Measurements from ENCODE around the gene PLCB1. TPM values are rescaled to one million over a fixed set of nuclear protein-coding genes. Genes with fewer than 3 reads are reported as not detected.
"Not testable (repeated sequence)": the region's sequence is repeated elsewhere in the genome, so short reads cannot be mapped to it uniquely, and the experiment has no call there.

Gene PLCB1
- total RNA-seq, 1 experiment from 2014 or later, result 14.9 TPM

DNA sequence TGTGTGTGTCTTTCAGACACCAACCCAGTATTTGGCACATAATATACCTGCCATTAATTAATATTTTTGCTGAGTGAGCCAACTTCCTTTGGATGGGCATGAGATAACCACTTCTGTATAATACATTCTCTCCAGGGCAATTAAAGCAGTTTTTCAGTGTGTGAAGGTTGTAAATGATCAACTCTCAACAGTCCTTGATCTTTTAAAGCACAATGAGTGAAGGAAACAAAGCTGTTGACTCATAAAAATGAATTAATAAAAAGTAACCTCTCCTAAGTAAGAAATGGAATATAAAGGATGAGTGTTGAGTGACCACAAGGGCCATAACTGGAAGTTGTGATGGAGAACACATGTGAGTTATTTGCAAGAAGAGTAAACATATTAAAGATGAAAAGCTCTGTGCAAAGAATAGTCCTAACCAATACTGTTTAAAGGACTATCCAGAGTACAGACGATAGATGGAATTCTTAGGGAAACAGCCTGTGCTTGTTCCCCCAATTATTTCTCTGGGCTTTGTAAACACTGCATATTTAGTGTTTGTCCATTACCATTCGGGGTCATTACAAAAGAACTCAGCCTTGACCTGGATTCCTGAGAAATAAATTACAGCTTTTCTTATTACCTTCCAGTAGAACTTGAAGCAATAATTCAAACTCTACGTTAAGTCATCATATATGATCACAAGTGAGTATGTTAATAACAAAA is 446.2 kb downstream of the PLCB1 start:
- in situ Hi-C loops (cut with HindIII; ENCODE audit: low pct_unique_long_range_greater_than_20kb, low sequenced_read_pairs), result no loop called here
- DNase-seq (ENCODE audit: low read depth, low spot score), result no peak

GRCh38 chr20:8579035-8579434 is 447.0 kb downstream of the PLCB1 start:
- in situ Hi-C loops (cut with HindIII; ENCODE audit: low pct_unique_long_range_greater_than_20kb, low sequenced_read_pairs), result no loop called here
- DNase-seq (ENCODE audit: low read depth, low spot score), result no peak

- no peak for DNase-seq (ENCODE audit: low read depth, low spot score)
- in situ Hi-C loops (cut with HindIII; ENCODE audit: low pct_unique_long_range_greater_than_20kb, low sequenced_read_pairs), result no loop called here
Measured at GRCh38 chr20:8581446-8582183, 449.5 kb downstream of the PLCB1 start.

DNA sequence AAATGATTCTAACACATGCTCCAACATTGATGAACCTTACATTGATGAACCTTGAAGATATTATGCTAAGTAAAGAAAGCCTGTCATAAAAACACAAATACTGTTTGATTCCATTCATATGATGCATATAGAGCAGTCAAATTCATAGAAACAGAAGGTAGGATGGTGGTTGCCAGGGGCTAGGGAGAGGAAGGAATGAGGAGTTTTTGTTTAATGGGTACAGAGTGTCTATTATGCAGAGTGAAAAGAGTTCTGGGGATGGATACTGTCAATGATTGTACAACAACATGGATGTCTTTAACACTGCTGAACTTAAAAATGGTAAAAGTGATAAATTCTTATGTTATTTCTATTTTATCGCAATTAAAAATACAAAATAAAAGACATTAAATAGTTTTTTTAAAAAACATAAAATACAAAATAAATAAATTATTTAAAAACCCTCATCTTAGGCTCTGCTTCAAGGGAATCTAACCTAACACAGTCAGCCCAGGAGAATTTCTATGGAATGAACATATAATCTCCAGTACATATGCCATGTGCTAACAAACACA is 451.0 kb downstream of the PLCB1 start:
- in situ Hi-C loops (cut with HindIII; ENCODE audit: low pct_unique_long_range_greater_than_20kb, low sequenced_read_pairs), result no loop called here
- no peak for DNase-seq (ENCODE audit: low read depth, low spot score)

GRCh38 chr20:8583566-8584043 is 451.5 kb downstream of the PLCB1 start:
- in situ Hi-C loops (cut with HindIII; ENCODE audit: low pct_unique_long_range_greater_than_20kb, low sequenced_read_pairs), result no loop called here
- DNase-seq (ENCODE audit: low read depth, low spot score), result no peak

DNA sequence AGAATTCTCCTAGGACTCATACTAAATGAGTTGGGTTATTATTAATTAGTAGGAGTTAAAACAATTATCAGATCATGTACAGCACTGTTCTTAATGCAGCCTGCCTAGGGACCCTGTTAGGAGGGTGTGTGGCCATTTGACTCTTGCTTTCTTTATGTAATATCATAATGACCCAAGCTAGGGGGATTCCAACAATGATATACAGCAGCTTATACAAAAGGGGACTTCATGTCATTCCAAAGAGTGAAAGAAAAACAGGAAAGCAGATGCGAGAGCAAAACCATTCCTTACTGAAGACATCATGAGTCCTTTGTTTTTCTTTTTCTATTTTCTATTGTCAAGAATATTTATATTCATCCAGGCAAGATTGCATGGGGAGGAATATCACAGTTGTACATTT is 455.2 kb downstream of the PLCB1 start:
- DNase-seq (ENCODE audit: low read depth, low spot score), result no peak
- in situ Hi-C loops (cut with HindIII; ENCODE audit: low pct_unique_long_range_greater_than_20kb, low sequenced_read_pairs), result no loop called here

- no peak for DNase-seq (ENCODE audit: low read depth, low spot score)
- in situ Hi-C loops (cut with HindIII; ENCODE audit: low pct_unique_long_range_greater_than_20kb, low sequenced_read_pairs), result no loop called here
Measured at GRCh38 chr20:8587810-8588209, 455.7 kb downstream of the PLCB1 start.

GRCh38 chr20:8589956-8590355 is 457.9 kb downstream of the PLCB1 start:
- in situ Hi-C loops (cut with HindIII; ENCODE audit: low pct_unique_long_range_greater_than_20kb, low sequenced_read_pairs), result no loop called here
- DNase-seq (ENCODE audit: low read depth, low spot score), result no peak

- in situ Hi-C loops (cut with HindIII; ENCODE audit: low pct_unique_long_range_greater_than_20kb, low sequenced_read_pairs), result not testable (repeated sequence)
Measured at GRCh38 chr20:8600910-8601541, 469.0 kb downstream of the PLCB1 start.

GRCh38 chr20:8601542-8601912 is 469.5 kb downstream of the PLCB1 start:
- no peak for DNase-seq (ENCODE audit: low read depth, low spot score)
- in situ Hi-C loops (cut with HindIII; ENCODE audit: low pct_unique_long_range_greater_than_20kb, low sequenced_read_pairs), result no loop called here

More at GRCh38 chr20:8600910-8601541, 469.0 kb downstream of the PLCB1 start:
- peak; percentile 13 for DNase-seq (ENCODE audit: low read depth, low spot score)

GRCh38 chr20:8602389-8603116 is 470.5 kb downstream of the PLCB1 start:
- no peak for DNase-seq (ENCODE audit: low read depth, low spot score)
- in situ Hi-C loops (cut with HindIII; ENCODE audit: low pct_unique_long_range_greater_than_20kb, low sequenced_read_pairs), result no loop called here

DNA sequence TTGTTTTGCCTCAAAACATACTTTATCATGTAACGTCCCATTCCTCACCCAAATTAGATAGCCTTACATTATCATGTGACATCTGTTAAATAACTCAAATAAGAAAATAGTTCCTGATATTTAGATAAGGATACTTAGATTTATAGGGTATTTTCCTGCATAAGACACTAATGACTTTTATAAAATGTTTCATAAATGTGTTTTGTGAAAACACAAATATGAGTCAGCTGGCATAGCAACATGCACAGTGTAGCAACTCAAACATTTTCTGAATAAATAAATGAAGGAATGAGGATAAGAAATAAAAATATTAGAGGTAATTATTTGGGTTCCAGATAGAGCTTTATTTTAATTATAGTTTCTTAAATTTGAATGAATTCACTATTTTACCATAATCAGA is 476.4 kb downstream of the PLCB1 start:
- DNase-seq (ENCODE audit: low read depth, low spot score), result no peak
- in situ Hi-C loops (cut with HindIII; ENCODE audit: low pct_unique_long_range_greater_than_20kb, low sequenced_read_pairs), result no loop called here

DNA sequence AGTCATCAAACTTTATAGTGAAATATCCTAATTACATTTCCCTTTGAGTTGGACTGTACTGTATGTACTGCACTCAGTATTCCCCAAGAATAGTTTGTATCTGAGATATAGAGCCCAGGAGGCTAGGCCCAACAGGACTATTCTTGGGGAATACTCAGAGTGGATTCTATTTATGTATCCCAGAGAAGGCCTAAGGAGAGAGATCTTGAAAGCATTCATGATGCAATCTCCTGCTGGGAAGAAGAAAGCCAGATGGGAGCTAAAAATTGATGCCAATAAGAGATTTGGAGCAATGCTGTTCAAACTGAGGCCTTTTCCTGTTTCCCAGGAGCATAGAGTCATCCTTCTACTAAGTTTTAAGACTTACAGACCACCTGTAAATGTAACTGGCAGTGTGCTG is 484.7 kb downstream of the PLCB1 start:
- no peak for DNase-seq (ENCODE audit: low read depth, low spot score)
- in situ Hi-C loops (cut with HindIII; ENCODE audit: low pct_unique_long_range_greater_than_20kb, low sequenced_read_pairs), result no loop called here

DNA sequence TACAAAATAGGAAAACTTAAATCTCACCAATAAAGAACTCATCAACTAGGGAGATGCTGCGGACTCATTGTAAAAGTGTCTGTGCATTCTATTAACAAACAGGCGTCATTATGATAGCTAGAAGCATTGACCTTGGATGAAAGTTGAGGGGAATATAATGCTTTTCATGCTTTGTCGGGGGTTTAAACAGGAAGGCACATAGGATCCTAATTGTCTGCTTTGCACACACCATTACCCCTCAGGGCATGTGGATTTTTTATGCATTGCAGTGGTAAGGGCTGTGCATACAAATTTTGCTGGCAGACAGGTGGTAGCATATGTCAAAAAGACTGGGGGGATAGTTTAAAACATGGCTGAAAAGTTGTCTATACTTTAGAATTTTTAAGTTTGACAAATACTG is 488.9 kb downstream of the PLCB1 start:
- no peak for DNase-seq (ENCODE audit: low read depth, low spot score)
- in situ Hi-C loops (cut with HindIII; ENCODE audit: low pct_unique_long_range_greater_than_20kb, low sequenced_read_pairs), result no loop called here

- in situ Hi-C loops (cut with HindIII; ENCODE audit: low pct_unique_long_range_greater_than_20kb, low sequenced_read_pairs), result no loop called here
- no peak for DNase-seq (ENCODE audit: low read depth, low spot score)
Measured at GRCh38 chr20:8624046-8624445, 492.0 kb downstream of the PLCB1 start.

GRCh38 chr20:8624616-8625015 is 492.6 kb downstream of the PLCB1 start:
- DNase-seq (ENCODE audit: low read depth, low spot score), result no peak
- in situ Hi-C loops (cut with HindIII; ENCODE audit: low pct_unique_long_range_greater_than_20kb, low sequenced_read_pairs), result no loop called here

DNA sequence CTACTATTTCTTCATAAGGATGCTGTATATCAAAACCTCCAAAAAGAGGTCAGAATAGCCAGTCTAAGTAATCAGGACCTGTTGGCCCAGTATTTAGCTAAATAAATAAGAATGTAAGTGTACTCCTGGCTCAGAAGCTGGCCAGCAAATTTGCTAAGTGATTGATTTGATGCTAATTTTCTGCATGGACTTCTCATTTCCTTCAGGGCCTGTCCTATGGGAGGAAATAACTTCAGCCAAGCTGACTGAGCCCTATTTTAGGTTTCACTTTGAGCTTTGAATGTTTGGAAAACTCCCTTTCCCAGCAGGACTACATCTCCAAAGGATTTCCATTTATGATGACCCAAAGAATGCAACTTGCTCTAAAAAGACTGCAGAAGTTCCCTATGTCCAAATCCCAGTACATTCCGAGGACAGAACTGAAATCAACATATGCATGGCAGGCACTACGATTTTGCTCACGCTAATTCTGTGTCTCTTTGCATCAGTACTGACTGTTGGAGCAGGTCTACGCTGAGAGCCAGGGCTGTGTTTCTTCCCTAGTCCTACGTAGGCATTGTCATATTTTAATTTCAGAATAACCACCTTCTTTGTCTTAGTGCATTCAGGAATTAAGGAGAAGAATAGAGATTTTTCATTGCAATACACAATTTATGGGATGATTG is 495.4 kb downstream of the PLCB1 start:
- no peak for DNase-seq (ENCODE audit: low read depth, low spot score)

More for the DNA sequence above, 495.4 kb downstream of the PLCB1 start:
- in situ Hi-C loops (cut with HindIII; ENCODE audit: low pct_unique_long_range_greater_than_20kb, low sequenced_read_pairs), result no loop called here
